SKM-1 treated with dmso at 0.1 percent for 144 hours (cell line): Measurements from ENCODE around the gene GALE.
"Not testable (repeated sequence)": the region's sequence is repeated elsewhere in the genome, so short reads cannot be mapped to it uniquely, and the experiment has no call there.

Experiments
- DNase-seq: peaks from one replicate; lab custom pipeline; 2025; ENCODE audit not compliant: unreplicated experiment; lab: John Stamatoyannopoulos, UW

GALE gene

DNA sequence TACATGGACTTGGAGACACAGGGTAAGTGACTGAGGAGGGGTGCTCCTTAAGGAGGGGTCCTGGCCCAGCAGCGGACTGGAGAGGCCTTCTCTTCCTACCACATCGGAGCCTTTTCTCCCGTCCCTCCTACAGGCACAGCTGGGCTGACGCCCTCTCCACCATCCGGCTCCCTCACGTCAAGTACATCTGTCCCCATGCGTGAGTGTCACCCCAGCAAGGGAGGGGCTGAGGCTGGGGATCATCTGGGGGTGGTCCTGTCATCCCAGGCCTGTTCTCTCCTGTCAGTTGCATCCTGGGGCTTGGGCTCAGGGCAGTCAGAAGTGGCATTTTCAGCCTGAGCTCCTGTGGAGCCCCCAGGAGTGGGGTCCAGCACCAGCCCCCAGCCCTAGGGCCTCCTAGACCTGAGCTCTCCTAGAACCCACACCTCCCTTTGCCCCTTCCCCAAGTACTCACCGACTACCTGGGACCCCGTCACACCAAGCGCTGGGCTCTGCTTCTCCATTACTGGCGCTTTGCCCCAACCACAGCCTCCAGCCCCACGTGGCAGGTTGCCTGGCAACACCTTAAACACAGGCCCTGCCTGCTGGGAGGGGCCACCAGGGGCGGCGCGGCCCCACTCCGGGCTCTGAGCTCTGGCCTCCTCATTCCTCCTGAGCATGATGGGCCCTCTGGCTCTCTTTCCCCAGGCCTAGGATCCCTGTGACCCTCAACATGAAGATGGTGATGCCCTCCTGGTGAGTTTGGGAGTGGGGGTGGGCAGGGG is 7.4 kb downstream of the GALE start:
- no peak for DNase-seq

DNA sequence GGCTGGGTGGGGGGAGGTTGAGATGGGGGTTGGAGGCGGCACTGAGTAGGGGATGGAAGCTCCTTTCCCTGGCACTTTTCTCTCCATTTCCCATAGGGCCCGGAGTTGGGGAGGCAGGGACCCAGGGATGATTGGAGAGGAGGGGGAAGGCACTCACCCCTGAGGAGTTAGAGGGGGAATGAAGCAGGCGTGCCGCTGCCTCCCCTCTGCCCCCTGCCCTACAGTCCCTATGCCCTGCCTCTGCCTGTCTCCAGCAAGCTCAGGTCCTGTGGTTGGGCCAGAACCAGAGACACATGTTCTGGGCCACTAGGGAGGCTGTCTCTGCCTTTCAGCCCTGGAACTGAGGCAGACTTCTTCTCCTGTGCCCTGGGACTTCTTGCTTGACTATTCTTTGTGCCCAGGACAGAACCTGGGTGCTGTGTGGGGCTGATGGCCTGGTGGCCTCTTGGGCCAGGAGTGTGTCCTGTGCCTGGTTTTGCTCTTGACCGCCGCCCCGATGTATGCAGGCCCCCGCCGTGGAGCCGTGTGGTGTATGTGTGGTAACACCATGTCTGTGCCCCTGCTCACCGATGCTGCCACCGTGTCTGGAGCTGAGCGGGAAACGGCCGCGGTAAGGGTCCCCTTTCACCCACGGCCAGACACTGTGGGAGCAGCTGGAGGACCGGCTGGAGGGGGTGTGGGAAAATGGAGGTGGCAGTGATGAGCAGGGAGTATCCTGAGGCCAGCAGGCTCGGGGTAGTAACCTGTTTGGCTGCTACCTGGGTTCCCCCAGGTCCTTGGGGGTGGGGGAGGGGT is 8.2 kb downstream of the GALE start:
- no peak for DNase-seq

DNA sequence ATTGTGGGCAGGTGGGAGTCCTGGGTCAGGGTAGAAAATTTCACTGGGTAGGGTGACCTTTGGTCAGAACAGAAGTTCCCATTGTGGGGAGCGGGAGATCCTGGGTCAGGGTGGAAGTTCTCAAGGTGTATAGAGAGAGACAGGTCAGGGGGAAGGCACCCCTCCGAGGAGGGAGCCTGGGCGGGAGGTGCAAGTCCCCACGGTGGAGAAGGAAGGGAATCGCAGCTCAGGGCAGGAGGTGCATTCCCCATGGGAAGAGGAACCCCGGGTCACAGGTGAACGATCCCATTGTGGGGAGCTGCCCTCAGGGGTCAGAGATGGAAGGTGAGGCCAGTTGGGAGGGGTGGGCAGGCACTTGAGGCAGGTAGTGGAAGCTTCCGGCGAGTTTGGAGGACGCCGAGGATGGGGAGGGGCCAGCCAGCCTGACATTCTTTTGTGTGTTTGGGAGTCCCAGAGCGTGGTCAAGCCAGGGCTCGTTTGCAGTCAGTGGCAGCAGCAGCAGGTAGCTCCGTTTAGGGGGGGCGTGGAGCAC is 9.0 kb downstream of the GALE start:
- no peak for DNase-seq

DNA sequence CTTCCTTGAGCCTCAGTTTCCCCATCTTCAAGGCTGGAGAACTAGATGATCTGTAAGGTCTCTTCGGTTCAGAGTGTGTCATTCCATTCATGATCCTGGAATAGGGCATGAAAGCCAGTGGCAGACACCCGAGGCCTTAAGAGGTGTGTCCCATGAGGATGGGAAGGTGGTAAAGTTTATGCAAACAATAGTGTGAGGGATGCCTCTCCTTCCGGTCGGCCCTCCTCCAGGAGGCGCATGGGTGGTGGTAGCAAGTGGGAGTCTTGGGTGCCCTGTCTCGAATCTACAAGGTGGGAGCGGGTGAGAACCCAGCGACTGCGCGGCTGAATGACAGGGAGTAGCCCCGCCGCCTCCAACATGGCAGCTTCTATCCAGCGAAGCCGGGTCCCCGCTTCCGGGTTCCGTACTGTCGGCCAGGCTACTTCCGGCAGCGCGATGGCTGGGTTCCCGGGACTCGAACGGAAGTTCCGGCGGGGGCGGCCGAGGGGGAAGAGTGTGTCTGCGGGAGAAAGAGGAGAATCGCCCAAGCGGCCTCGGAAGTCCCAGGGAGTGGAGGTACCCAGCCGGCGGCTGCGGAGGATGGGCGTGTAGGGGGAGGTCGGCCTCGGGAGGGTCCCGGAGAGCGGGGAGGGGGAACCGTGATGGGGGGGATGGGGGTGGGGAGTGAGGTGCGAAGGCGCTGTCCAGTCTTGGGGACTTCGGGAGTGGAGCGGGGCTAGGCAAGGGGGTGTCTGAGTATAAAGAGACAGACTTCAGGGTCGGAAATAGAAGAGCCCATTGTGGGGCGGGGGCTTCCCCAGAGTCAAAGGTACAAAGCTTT is 9.6 kb downstream of the GALE start, which contains the start of gene LYPLA2:
LYPLA2 (plus strand) TSS at position 450 of the 820 bp plus-strand sequence. CDS start 1,538 bp downstream, outside the sequence.
- peak; percentile 79 for DNase-seq

DNA sequence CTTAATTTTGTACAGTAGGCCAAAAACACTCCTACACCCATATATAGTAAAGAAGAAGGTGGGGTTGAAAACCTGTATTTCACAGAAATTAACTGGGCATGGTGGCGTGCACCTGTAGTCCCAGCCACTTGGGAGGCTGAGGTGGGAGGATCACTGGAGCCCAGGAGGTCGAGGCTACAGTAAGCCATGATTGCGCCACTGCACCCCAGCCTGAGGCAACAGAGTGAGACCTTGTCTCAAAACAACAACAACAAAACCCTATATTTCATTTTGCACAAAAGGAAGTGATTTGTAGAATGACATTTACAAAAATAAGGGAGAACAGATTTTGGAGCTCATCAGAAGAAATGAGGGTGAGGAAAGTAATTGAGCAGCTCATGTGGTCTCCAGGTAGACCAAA is 11.9 kb downstream of the GALE start:
- no peak for DNase-seq

DNA sequence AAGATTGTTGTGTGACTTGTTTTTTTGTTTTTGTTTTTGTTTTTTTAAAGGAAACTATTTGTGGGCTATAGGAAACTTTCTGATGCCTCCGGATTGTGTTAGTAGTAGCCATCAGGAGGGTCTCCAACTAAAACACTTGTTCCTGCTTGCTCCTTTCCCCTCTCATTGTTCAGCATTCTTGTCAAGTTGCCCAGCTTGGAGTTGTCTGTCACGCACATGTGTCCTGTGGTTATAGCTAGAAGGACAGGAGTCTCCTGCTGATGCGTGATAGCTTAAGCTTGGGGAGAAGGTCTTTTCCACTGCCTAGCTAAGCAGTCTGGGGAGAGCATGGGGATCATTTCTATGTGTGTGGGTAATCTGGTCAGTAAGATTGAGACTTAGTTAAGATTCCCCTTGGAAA is 12.9 kb downstream of the GALE start:
- no peak for DNase-seq

DNA sequence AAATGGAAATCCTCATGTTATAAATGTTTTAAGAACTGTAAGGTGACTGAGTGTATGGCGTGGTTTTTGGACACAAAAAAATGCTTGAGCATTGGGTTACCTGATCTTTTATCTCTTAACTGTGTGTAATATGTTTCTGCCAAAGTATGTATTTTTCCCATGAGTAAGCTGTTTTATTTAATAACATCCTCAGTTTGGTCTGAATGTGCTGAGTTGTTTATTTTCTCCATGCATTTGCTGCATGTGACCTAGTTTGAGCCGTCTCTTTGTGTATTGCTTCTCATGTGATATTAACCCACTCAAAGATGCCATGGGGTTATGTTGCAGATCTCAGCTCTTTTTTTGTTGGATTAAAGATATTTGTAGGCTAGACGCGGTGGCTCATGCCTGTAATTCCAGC is 15.7 kb downstream of the GALE start:
- no peak for DNase-seq

DNA sequence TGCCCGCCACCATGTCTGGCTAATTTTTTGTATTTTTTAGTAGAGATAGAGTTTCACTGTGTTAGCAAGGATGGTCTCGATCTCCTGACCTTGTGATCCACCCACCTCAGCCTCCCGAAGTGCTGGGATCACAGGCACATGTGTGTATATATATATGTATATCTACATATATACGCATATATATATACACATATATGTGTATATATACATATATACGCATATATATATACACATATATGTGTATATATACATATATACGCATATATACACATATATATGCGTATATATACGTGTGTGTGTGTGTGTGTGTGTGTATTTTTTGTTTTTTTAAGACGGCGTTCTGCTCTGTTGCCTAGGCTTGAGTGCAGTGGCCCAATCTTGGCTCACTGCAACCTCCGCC is 17.4 kb downstream of the GALE start:
- DNase-seq = not testable (repeated sequence)

DNA sequence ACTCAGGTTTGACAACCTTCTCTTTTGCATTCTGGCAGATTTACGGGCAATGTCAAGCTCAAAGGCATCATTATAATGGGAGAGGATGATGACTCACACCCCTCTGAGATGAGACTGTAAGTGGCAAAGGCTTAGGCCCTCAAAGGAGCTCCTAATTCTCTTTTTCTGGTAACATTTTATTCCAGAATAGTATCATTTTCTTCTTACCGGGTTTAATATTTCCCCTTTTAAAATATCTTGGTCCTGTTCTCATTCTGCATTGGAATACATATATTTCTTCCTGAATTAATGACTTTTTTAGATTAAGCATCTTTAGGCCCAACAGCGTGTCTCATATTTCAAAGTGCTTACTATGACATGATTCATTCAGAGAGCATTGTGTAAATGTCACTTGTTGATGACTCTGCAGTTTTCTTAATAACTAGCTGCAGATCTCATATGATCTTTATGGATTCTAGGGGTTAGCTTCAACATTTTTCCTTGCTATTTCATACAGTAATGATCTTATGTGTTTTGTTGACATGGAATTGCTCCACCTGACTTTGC is 20.7 kb downstream of the GALE start:
- no peak for DNase-seq

DNA sequence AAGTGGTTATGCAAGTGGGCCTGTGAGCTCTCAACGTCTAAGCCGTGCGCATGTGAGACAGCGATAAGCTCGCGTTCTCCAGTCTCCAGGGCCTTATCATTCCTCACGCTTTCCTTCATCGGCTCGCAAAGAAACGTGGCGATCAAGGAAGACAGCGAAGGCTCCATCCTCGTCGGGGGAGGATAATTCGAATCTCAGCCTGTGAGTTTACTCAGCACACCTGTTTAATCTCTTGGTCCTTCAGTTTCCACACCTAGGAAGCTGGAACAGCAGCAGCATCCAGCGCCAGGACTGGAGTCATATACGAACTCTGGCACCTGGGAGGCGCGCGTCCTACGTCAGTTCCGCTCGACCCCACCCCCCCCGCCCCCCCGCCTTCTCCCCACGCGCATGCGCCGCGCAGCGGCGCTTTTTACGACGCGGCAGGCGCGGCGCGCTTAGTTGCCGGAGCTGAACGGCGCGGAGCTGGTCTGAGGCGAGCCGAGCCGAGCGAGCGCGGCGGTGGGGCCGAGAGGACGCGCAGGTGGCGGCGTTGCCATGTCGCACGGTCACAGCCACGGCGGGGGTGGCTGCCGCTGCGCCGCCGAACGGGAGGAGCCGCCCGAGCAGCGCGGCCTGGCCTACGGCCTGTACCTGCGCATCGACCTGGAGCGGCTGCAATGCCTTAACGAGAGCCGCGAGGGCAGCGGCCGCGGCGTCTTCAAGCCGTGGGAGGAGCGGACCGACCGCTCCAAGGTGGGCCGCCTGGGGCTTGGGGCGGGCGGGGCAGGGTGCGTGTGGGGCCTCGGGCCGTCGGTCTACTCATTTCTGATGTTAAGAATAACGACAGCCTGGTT is 22.4 kb downstream of the GALE start, which contains the start of gene PITHD1:
PITHD1 (plus strand) TSS at position 440 of the 836 bp plus-strand sequence; CDS start at position 538, 98 bp downstream.
- DNase-seq = peak; percentile 78

DNA sequence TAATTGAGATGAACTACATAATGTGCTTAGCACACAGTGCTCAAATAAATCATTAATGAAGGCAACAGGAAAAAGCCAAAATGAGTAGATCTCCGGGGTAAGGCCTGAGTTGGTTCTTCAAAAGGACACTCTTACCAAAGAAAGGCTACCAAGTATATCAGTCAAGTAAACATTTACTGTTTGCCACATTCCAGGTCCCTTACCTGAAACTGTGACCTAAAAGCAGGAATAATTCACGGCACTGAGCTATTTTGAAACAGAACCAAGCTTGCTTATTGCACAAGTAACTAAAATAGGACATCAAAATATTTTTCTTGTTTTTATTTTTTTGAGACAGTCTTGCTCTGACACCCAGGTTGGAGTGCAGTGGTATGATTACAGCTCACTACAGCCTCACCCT is 24.3 kb downstream of the GALE start:
- no peak for DNase-seq

DNA sequence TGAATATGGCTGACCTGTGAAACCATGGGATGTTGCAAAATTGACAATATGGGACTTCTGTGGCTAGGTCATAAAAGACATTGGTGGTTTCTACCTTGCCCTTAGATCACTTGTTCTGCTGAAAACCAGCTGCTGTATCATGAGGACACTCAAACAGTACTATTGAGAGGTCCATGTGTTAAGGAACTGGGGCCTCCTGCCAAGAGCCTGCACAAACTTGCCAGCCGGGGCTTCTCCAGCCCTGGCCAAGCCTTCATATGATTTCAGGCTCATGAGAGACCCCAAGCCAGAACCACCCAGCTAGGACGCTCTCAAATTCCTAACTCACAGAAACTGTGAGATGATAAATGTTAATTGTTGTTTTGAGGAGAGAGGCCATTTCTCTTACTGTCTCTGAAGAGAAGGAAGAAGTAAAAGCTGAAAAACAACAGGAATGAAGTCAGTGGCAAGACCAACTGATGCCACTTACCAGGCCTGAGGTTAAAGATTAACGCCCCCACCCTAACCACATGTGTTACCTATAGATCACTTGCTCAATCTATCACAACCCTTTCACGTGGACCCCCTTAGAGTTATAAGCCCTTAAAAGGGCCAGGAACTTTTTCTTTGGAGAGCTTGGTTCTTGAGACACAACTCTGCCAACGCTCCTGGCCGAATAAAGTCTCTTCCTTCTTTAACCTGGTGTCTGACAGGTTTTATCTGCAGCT is 26.2 kb downstream of the GALE start:
- no peak for DNase-seq

DNA sequence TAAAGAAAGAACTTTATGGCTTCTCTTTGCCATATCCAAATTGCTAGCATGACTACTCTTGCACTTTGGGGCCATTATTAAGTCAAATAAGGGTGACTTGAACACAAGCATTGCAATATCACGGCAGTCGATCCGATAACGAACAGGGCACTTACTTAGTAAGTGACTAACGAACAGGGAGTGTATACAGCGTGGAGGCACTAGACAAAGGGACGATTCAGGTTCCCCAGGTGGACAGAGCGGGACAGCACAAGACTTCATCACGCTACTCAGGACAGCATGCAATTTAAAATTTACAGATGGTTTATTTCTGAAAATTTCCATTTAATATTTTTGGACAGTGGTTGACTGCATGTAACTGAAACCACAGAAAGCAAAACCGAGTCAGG is 27.7 kb downstream of the GALE start:
- DNase-seq = no peak

DNA sequence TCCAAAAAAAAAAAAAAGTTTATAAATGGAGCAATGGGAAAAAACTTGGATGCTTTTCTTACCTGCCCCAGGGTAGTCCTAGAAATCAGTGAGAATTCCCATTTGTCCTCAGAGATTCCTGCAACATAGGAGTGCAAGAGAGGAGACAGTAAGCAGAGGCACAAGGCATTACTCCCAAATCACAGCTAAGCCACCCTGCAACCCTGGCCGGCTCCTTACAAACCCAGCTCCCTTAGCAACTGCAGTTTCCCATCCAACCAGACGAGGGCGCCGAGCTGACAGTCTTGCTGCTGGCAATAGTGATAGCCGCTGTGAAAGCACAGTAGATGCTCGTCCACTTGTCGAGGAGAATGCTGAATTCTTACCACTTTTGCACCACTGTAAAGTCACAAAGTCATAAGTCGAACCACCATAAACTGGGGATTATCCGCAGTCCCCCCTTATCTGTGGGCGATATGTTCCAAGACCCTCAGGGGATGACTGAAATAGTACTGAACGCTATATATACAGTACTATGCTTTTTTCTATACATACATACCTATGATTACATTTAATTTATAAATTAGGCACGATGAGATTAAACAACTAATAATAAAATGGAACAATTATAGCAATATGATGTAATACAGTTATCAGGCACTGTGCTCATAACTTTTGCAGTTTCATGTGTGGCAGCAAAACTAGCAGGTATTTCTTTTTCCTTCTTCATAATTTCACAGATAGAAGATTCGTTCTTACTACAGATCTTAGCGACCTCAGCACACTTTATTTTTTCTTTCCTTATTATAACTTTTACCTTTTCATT is 28.3 kb downstream of the GALE start:
- peak; percentile 63 for DNase-seq

DNA sequence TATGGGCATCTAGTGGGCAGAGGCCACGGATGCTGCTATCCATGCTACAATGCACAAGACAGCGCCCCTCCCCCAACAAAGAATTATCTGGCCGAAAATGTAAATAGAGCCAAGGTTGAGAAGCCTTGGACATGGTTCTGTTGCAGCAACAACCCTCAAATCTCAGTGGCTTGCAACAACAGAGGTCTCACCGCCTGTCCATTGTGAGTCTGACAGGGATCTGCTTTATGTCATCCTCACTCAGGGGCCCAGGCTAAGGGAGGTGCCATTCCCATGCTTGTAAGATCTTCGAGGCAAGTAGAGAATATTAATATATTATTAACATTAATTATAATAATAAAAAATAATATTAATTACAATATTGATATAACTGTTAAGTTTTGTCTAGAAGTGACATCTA is 31.8 kb downstream of the GALE start:
- DNase-seq = no peak

DNA sequence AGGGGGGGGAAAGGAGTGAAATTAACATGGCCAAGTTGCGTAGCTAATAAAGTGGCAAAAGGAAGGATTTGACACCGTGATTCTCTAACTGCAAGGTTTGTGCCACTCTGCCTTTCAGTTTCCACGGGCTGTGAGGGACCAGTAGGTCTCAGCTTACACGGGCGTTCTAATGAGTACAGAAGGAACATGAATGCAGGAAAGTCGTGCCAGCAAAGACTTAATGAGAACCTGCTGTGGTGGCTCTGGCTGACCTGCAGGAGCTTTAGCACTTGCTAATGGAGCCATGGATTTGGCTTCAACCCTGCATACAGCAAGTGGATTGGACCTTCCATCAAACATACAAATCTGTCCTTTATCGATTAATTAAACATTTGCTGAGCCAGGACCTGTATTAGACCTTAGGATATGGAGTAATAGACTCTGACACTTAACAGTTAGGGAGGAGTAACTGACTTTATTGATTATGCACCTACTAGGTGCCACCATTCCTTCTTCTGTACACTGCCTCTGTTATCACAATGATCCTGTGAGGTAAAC is 37.4 kb downstream of the GALE start:
- DNase-seq = no peak

DNA sequence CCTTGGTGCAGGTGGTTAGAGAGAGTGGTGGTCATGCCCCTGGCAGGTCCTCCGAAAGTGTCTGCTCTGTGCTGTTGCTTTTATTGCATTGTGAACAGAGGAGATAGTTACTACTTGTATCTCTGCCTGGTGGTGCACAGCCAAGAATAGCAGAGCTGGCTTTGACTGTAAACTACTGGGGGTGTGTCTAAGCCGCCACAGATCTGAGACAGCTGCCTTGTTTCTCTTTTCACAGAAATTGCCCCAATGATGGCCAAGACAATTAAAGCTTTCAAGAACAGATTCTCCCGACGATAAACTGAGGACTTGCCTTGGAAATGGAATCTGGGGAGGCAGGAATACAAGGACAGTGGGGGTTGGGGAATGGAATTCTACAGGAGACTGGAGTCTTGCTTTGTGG is 41.3 kb downstream of the GALE start:
- DNase-seq = no peak

DNA sequence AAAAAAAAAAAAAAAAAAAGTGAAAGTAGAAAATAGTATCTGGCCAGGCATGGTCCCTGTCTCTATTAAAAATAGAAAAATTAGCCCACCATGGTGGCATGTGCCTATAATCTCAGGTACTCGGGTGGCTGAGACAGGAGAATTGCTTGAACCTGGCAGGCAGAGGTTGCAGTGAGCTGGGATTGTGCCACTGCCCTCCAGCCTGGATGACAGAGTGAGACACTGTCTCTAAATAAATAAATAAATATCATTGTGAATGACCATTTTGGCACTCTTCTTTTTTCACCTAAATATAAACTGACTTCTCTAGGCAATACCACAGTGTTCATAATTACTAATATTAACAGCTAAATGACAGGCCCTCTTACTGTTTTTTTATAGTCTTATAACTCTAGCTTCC is 42.7 kb downstream of the GALE start:
- DNase-seq = no peak
